ENCODE data around the gene FADS3.

Gene FADS3

GRCh38 chr11:61913699-61914395 lies 22.5 kb upstream of the FADS3 start:
- DNase-seq (ENCODE audit: low read depth) = no peak
- H3K4me3 ChIP-seq (ENCODE audit: low read length) = no peak overlapping the region
- no peak for TF ChIP-seq CTCF (IDR thresholded peaks at IDR 0.05; ENCODE audit: insufficient read depth, low read depth, low read length, missing control alignments)

GRCh38 chr11:61912991-61913698 lies 21.8 kb upstream of the FADS3 start:
- no peak for DNase-seq (ENCODE audit: low read depth)
- no peak for TF ChIP-seq CTCF (IDR thresholded peaks at IDR 0.05; ENCODE audit: insufficient read depth, low read depth, low read length, missing control alignments)
- H3K4me3 ChIP-seq (ENCODE audit: low read length) = no peak overlapping the region

- no peak for DNase-seq (ENCODE audit: low read depth)
- no peak for TF ChIP-seq CTCF (IDR thresholded peaks at IDR 0.05; ENCODE audit: insufficient read depth, low read depth, low read length, missing control alignments)
- no peak overlapping the region for H3K4me3 ChIP-seq (ENCODE audit: low read length)
Observed at GRCh38 chr11:61912530-61912898, 21.2 kb upstream of the FADS3 start.

- no peak overlapping the region for H3K4me3 ChIP-seq (ENCODE audit: low read length)
- DNase-seq (ENCODE audit: low read depth) = no peak
- TF ChIP-seq CTCF (IDR thresholded peaks at IDR 0.05; ENCODE audit: insufficient read depth, low read depth, low read length, missing control alignments) = no peak
Observed at GRCh38 chr11:61911701-61912529, 20.6 kb upstream of the FADS3 start.

GRCh38 chr11:61911128-61911700 lies 19.9 kb upstream of the FADS3 start:
- H3K4me3 ChIP-seq (ENCODE audit: low read length) = no peak overlapping the region
- no peak for DNase-seq (ENCODE audit: low read depth)

More at GRCh38 chr11:61911128-61911700, 19.9 kb upstream of the FADS3 start:
- no peak for TF ChIP-seq CTCF (IDR thresholded peaks at IDR 0.05; ENCODE audit: insufficient read depth, low read depth, low read length, missing control alignments)

Measured in epithelial cell of esophagus (primary cell).